ENCODE results near the gene SDC4.

- TF ChIP-seq POLR2AphosphoS5 (IDR thresholded peaks at IDR 0.05; ENCODE audit: low read depth, low read length): no peak
- TF ChIP-seq, protein P1, sequence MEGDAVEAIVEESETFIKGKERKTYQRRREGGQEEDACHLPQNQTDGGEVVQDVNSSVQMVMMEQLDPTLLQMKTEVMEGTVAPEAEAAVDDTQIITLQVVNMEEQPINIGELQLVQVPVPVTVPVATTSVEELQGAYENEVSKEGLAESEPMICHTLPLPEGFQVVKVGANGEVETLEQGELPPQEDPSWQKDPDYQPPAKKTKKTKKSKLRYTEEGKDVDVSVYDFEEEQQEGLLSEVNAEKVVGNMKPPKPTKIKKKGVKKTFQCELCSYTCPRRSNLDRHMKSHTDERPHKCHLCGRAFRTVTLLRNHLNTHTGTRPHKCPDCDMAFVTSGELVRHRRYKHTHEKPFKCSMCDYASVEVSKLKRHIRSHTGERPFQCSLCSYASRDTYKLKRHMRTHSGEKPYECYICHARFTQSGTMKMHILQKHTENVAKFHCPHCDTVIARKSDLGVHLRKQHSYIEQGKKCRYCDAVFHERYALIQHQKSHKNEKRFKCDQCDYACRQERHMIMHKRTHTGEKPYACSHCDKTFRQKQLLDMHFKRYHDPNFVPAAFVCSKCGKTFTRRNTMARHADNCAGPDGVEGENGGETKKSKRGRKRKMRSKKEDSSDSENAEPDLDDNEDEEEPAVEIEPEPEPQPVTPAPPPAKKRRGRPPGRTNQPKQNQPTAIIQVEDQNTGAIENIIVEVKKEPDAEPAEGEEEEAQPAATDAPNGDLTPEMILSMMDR (IDR thresholded peaks at IDR 0.05 in 2 of 3, conservative IDR thresholded peaks at IDR 0.05 in 1 of 3; ENCODE audit: borderline replicate concordance in 1 of 3, insufficient read depth in 1 of 3, low read depth in 2 of 3, low read length in 2 of 3): no peak
- no peak for TF ChIP-seq FOSL1 (IDR thresholded peaks at IDR 0.05; ENCODE audit: low read depth)
- TF ChIP-seq SP1 (IDR thresholded peaks at IDR 0.05; ENCODE audit: low read depth): no peak
- TF ChIP-seq POLR2A (IDR thresholded peaks at IDR 0.05; ENCODE audit: borderline replicate concordance, extremely low read depth, insufficient read depth, insufficient read length): no peak
- no peak for TF ChIP-seq SRF (IDR thresholded peaks at IDR 0.05; ENCODE audit: low read depth)
- TF ChIP-seq ZNF274 (IDR thresholded peaks at IDR 0.05; ENCODE audit: low read depth, low read length): no peak
- TF ChIP-seq EGR1 (IDR thresholded peaks at IDR 0.05; ENCODE audit: low read depth): no peak
- no peak for TF ChIP-seq REST (IDR thresholded peaks at IDR 0.05; ENCODE audit: low read depth)
- TF ChIP-seq EZH2phosphoT487 (IDR thresholded peaks at IDR 0.05; ENCODE audit: borderline replicate concordance): no peak
Observed at GRCh38 chr20:45394221-45395113, 46.2 kb upstream of the SDC4 start.

All from HCT116 (cell line).